Upper lobe of left lung (tissue), 4 donors: Measurements from ENCODE around the gene AMBN.

Source experiments
- CTCF ChIP-seq, 6 experiments: fragments of 450-650 bp in 4 of 6; fragments of 200-600 bp in 2 of 6; sonication (generic) in 2 of 6; IDR thresholded peaks; one replicate each; pipeline ENCODE4 v1.5.1; 2016 to 2019; ENCODE audit warnings: antibody characterized with exemption in 6 of 6
- EP300 ChIP-seq, 4 donors: sonication (generic); formaldehyde crosslinking; IDR thresholded peaks; one replicate each; pipeline ENCODE4 v1.5.1; 2017; ENCODE audit warnings: antibody characterized with exemption in 4 of 4, control low read depth in 2 of 4
- POLR2A ChIP-seq, 4 donors: fragments of 450-650 bp; IDR thresholded peaks; one replicate each; pipeline ENCODE4 v1.5.1; 2016 to 2017; ENCODE audit warnings: antibody characterized with exemption in 4 of 4, mild to moderate bottlenecking in 2 of 4
- POLR2AphosphoS5 ChIP-seq, 2 donors: sonication (generic); formaldehyde crosslinking; IDR thresholded peaks; one replicate each; pipeline ENCODE4 v1.5.1; 2017; ENCODE audit warnings: antibody characterized with exemption in 2 of 2

DNA sequence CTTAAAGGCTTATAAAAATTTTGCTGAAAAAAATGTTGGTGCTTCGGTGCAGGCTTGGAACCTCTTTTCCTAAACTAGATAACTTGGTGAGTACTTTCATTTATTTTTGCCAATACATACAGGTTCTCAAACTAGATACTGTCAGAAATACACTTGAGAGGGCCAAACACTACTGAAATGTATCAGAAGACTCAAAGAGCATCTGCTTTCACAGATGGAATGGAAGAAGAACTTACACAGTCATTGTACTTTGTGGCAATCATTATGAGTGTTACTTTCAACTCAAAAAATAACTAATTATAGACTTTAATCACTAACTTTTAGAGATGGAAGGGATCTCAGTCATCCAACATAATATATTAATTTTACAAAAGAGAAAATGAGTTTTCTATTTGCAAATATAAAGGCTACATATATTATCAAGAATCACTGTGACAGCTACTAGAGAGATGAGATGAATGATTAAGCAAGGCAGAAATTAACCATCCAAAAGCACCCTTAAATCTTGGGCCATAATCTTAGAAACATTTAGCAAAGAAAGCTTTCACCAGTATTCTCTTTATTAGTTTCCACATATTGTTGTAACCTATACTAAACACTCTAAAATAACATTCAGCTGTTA lies 37.5 kb downstream of the AMBN start:
- TF ChIP-seq CTCF (IDR thresholded peaks at IDR 0.05) (no peak), POLR2A (IDR thresholded peaks at IDR 0.05) (no peak), POLR2AphosphoS5 (IDR thresholded peaks at IDR 0.05) (no peak), EP300 (IDR thresholded peaks at IDR 0.05) (no peak)
